WTC11 (cell line): ENCODE measurements around the gene VGF. TPM values are rescaled to one million over a fixed set of nuclear protein-coding genes. Genes with fewer than 3 reads are reported as not detected.
A peak's percentile ranks its signal among the peaks of the same experiment; 100 is the strongest.

Experiments
- ATAC-seq: fragments of 200-7000 bp; cut with Tn5 transposase; 2 replicates; pipeline ENCODE4 v1.10.0; 2021; ENCODE audit warnings: mild to moderate bottlenecking, moderate library complexity
- CTCF ChIA-PET: fragments of 300-600 bp; sonication (Branson Sonifier 250); formaldehyde crosslinking; loops from one replicate; lab custom pipeline; 2021; ENCODE audit warnings: antibody characterized with exemption; lab: Charles Lee
- POLR2A ChIA-PET: fragments of 350-600 bp; sonication (Branson Sonifier 250); formaldehyde crosslinking; loops from one replicate; lab custom pipeline; 2021; ENCODE audit warnings: antibody characterized with exemption; lab: Charles Lee
- DNase-seq: peaks from one replicate; pipeline ENCODE4 v3.0.0; 2021; ENCODE audit warnings: low spot score
- H3K27ac Mint-ChIP-seq: 2 replicates; pipeline ENCODE4 v1.8.0; 2021; ENCODE audit warnings: mixed read lengths
- H3K27me3 Mint-ChIP-seq: 2 replicates; pipeline ENCODE4 v1.8.0; 2021; ENCODE audit warnings: low read depth, mild to moderate bottlenecking, moderate library complexity, mixed read lengths
- H3K36me3 Mint-ChIP-seq: 2 replicates; pipeline ENCODE4 v1.8.0; 2021; ENCODE audit warnings: mixed read lengths
- H3K4me1 Mint-ChIP-seq: 2 replicates; pipeline ENCODE4 v1.8.0; 2022; ENCODE audit warnings: mixed read lengths
- H3K4me3 Mint-ChIP-seq: 2 replicates; pipeline ENCODE4 v1.8.0; 2021; ENCODE audit warnings: mild to moderate bottlenecking, moderate library complexity, mixed read lengths
- H3K9me3 Mint-ChIP-seq: 2 replicates; pipeline ENCODE4 v1.8.0; 2021; ENCODE audit warnings: mixed read lengths
- CBFB ChIP-seq: sonication (generic); formaldehyde crosslinking; IDR thresholded peaks from 2 replicates; pipeline ENCODE4 v1.8.1; 2022; ENCODE audit warnings: mild to moderate bottlenecking, low read depth, missing genetic modification reagents
- ELF4 ChIP-seq: sonication (generic); formaldehyde crosslinking; IDR thresholded peaks from 2 replicates; pipeline ENCODE4 v1.8.1; 2022; ENCODE audit warnings: low read depth, mild to moderate bottlenecking, moderate library complexity, missing genetic modification reagents
- ESRRA ChIP-seq: sonication (generic); formaldehyde crosslinking; IDR thresholded peaks from 2 replicates; pipeline ENCODE4 v1.8.1; 2022; ENCODE audit warnings: mild to moderate bottlenecking, missing genetic modification reagents, borderline replicate concordance
- FOXJ3 ChIP-seq: sonication (generic); formaldehyde crosslinking; IDR thresholded peaks from 2 replicates; pipeline ENCODE4 v1.9.0; 2021; ENCODE audit warnings: missing genetic modification reagents, mild to moderate bottlenecking, borderline replicate concordance
- FOXK1 ChIP-seq: sonication (generic); formaldehyde crosslinking; IDR thresholded peaks from 2 replicates; pipeline ENCODE4 v1.8.0; 2022; ENCODE audit warnings: mild to moderate bottlenecking, moderate library complexity, missing genetic modification reagents
- GRHL2 ChIP-seq: fragments of 250-450 bp; sonication (Bioruptor Pico); IDR thresholded peaks from 2 replicates; pipeline ENCODE4 v1.8.0; 2022; ENCODE audit warnings: mild to moderate bottlenecking, moderate library complexity; ENCODE audit not compliant: insufficient replicate concordance, severe bottlenecking
- KAT7 ChIP-seq: sonication (generic); formaldehyde crosslinking; IDR thresholded peaks from 2 replicates; pipeline ENCODE4 v1.8.1; 2023; ENCODE audit warnings: missing genetic modification reagents, mild to moderate bottlenecking, borderline replicate concordance
- NFYB ChIP-seq: sonication (generic); formaldehyde crosslinking; conservative IDR thresholded peaks from 2 replicates; pipeline ENCODE4 v1.8.0; 2022; ENCODE audit warnings: low read depth, missing genetic modification reagents
- NR2C2 ChIP-seq: sonication (generic); formaldehyde crosslinking; IDR thresholded peaks from 2 replicates; pipeline ENCODE4 v1.8.0; 2022; ENCODE audit warnings: mild to moderate bottlenecking, missing genetic modification reagents
- RELA ChIP-seq: sonication (generic); formaldehyde crosslinking; IDR thresholded peaks from 2 replicates; pipeline ENCODE4 v1.8.1; 2022; ENCODE audit warnings: missing genetic modification reagents, mild to moderate bottlenecking, borderline replicate concordance
- RORB ChIP-seq: fragments of 250-450 bp; sonication (Bioruptor Pico); IDR thresholded peaks from 2 replicates; pipeline ENCODE4 v1.9.0; 2021; ENCODE audit warnings: mild to moderate bottlenecking
- SMAD4 ChIP-seq: sonication (generic); formaldehyde crosslinking; IDR thresholded peaks from 2 replicates; pipeline ENCODE4 v1.8.0; 2022; ENCODE audit warnings: mild to moderate bottlenecking, missing genetic modification reagents
- SOX15 ChIP-seq: fragments of 250-450 bp; sonication (Bioruptor Pico); IDR thresholded peaks from 2 replicates; pipeline ENCODE4 v1.9.0; 2021; ENCODE audit warnings: mild to moderate bottlenecking
- ZNF138 ChIP-seq: sonication (generic); formaldehyde crosslinking; conservative IDR thresholded peaks from 2 replicates; pipeline ENCODE4 v1.8.1; 2022; ENCODE audit warnings: mild to moderate bottlenecking, moderate library complexity, missing genetic modification reagents
- ZNF416 ChIP-seq: fragments of 250-450 bp; sonication (Bioruptor Pico); IDR thresholded peaks from 2 replicates; pipeline ENCODE4 v1.9.0; 2021; ENCODE audit warnings: mild to moderate bottlenecking, inconsistent platforms
- total RNA-seq: library from RNA; stranded (reverse); gene quantifications from 3 replicates; pipeline ENCODE4 v1.2.3, GENCODE V29; 2021
- TF ChIP-seq, protein P1 (sequence below): fragments of 200-600 bp; IDR thresholded peaks from 2 replicates; pipeline ENCODE4 v1.8.0; 2022; ENCODE audit warnings: antibody characterized with exemption
- TF ChIP-seq, protein P2 (sequence below): fragments of 250-450 bp; sonication (Bioruptor Pico); IDR thresholded peaks from 2 replicates; pipeline ENCODE4 v1.8.0; 2021; ENCODE audit warnings: mild to moderate bottlenecking
- TF ChIP-seq, protein P3 (sequence below): sonication (generic); formaldehyde crosslinking; IDR thresholded peaks from 2 replicates; pipeline ENCODE4 v1.8.1; 2022; ENCODE audit warnings: missing genetic modification reagents, borderline replicate concordance
- TF ChIP-seq, protein P4 (sequence below): sonication (generic); formaldehyde crosslinking; IDR thresholded peaks from 2 replicates; pipeline ENCODE4 v1.8.0; 2023; ENCODE audit warnings: missing genetic modification reagents
- TF ChIP-seq, protein P5 (sequence below): sonication (generic); formaldehyde crosslinking; IDR thresholded peaks from 2 replicates; pipeline ENCODE4 v1.8.0; 2023; ENCODE audit warnings: missing genetic modification reagents, mild to moderate bottlenecking, borderline replicate concordance
- TF ChIP-seq, protein P6 (sequence below): sonication (generic); formaldehyde crosslinking; IDR thresholded peaks from 2 replicates; pipeline ENCODE4 v1.8.1; 2022; ENCODE audit warnings: mild to moderate bottlenecking, missing genetic modification reagents, moderate library complexity, borderline replicate concordance

Gene VGF
- total RNA-seq, 1 experiment from 2014 or later, result 5.2 TPM

DNA sequence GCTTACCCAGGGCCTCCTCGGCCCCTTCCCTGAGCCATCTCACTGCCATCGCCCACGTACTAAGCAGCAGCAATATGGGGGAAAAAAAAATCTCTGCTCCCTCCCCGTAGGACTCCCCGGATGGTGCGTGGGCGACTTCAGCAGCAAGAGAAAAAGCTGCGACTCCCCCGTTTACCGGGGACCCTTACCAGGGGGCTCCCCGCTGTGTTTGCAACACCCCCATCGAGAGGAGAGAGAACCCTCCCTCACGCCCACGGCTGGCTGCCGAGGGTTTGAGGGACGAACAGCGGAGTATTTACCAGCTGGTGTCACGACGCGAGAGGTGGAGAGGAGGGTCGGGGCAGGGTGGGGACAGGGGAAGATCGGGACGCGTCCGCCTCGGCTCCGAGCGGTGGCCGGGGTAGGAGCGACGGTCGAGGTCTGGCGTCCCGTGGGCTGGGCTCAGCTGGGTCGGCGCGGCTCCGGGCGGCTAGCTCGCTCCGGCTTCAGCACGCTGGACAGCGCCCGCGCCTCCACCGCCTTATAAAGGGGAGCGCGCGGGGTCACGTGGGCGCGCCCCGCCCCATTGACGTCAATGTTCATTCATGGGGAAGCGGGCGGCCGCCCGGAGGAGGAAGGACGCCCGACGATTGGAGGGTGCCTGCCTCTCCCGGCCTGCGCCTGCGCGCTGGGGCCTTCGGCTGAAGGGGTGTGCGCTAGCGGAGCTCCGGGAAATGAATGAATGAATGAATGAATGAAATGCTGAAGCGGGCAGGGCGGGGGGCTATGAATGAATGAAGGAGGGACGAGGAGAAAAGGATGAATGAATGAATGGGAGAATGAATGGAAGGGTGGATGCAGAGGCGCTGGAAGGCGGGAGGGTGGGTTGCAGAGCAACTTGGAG lies at the start of gene VGF (continued):
- TF ChIP-seq, protein P1, sequence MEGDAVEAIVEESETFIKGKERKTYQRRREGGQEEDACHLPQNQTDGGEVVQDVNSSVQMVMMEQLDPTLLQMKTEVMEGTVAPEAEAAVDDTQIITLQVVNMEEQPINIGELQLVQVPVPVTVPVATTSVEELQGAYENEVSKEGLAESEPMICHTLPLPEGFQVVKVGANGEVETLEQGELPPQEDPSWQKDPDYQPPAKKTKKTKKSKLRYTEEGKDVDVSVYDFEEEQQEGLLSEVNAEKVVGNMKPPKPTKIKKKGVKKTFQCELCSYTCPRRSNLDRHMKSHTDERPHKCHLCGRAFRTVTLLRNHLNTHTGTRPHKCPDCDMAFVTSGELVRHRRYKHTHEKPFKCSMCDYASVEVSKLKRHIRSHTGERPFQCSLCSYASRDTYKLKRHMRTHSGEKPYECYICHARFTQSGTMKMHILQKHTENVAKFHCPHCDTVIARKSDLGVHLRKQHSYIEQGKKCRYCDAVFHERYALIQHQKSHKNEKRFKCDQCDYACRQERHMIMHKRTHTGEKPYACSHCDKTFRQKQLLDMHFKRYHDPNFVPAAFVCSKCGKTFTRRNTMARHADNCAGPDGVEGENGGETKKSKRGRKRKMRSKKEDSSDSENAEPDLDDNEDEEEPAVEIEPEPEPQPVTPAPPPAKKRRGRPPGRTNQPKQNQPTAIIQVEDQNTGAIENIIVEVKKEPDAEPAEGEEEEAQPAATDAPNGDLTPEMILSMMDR, result no peak
- TF ChIP-seq ZNF416 (CRISPR knock-in tag), result no peak
- peak; percentile 94 for TF ChIP-seq ELF4 (CRISPR knock-in tag)
- peak; percentile 78; the same call in 1 of the 2 replicates for TF ChIP-seq KAT7 (CRISPR knock-in tag)
- TF ChIP-seq CBFB (CRISPR knock-in tag), result peak; percentile 92
- TF ChIP-seq FOXJ3, result no peak
- peak; percentile 95 for TF ChIP-seq ESRRA (CRISPR knock-in tag)
- peak; percentile 55; the same call in 1 of the 2 replicates for TF ChIP-seq NR2C2 (CRISPR knock-in tag)
- no peak for TF ChIP-seq SOX15 (CRISPR knock-in tag)
- TF ChIP-seq, all 79 proteins: peak for 48

DNA sequence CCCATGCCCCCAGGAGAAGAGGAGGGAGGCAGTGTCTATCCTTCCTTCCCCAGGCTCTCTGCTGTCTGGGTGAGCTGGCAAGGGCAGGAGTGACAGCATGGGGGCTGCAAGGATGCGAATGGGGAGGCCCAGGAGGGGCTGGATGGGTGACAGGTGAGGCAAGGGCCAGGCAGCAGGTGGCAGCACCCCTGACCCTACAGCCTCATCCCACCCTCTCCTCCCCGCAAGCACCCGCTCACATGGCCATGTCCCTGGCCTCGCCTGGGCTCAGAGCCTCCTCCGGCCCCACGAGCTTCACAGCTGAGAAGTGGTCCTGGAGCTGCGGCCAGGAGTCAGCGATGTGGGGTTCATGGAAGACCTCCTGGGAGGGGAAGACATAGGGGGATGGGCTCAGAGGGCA lies 46.6 kb upstream of the VGF start:
- Mint-ChIP-seq H3K4me1 (peaks cover 9% of the 10 kb centered on the region), H3K36me3 (peaks cover 3% of the 10 kb centered on the region; the same call in 1 of the 2 replicates), H3K27ac (no peak overlapping the region), H3K9me3 (no peaks in the 10 kb centered on the region), H3K27me3 (no peaks in the 10 kb centered on the region), H3K4me3 (no peak overlapping the region)
- ATAC-seq (no peak), DNase-seq (no peak)
- no peak for TF ChIP-seq ESRRA (CRISPR knock-in tag)
- TF ChIP-seq RORB (CRISPR knock-in tag), result no peak
- TF ChIP-seq KAT7 (CRISPR knock-in tag), result no peak
- TF ChIP-seq, protein P2, sequence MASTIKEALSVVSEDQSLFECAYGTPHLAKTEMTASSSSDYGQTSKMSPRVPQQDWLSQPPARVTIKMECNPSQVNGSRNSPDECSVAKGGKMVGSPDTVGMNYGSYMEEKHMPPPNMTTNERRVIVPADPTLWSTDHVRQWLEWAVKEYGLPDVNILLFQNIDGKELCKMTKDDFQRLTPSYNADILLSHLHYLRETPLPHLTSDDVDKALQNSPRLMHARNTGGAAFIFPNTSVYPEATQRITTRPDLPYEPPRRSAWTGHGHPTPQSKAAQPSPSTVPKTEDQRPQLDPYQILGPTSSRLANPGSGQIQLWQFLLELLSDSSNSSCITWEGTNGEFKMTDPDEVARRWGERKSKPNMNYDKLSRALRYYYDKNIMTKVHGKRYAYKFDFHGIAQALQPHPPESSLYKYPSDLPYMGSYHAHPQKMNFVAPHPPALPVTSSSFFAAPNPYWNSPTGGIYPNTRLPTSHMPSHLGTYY (CRISPR knock-in tag), result no peak
- TF ChIP-seq, protein P3, sequence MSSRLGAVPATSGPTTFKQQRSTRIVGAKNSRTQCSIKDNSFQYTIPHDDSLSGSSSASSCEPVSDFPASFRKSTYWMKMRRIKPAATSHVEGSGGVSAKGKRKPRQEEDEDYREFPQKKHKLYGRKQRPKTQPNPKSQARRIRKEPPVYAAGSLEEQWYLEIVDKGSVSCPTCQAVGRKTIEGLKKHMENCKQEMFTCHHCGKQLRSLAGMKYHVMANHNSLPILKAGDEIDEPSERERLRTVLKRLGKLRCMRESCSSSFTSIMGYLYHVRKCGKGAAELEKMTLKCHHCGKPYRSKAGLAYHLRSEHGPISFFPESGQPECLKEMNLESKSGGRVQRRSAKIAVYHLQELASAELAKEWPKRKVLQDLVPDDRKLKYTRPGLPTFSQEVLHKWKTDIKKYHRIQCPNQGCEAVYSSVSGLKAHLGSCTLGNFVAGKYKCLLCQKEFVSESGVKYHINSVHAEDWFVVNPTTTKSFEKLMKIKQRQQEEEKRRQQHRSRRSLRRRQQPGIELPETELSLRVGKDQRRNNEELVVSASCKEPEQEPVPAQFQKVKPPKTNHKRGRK (CRISPR knock-in tag), result no peak
- TF ChIP-seq ZNF138 (CRISPR knock-in tag), result no peak
- TF ChIP-seq, protein P4, sequence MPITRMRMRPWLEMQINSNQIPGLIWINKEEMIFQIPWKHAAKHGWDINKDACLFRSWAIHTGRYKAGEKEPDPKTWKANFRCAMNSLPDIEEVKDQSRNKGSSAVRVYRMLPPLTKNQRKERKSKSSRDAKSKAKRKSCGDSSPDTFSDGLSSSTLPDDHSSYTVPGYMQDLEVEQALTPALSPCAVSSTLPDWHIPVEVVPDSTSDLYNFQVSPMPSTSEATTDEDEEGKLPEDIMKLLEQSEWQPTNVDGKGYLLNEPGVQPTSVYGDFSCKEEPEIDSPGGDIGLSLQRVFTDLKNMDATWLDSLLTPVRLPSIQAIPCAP, result no peak
- no peak for TF ChIP-seq GRHL2 (CRISPR knock-in tag)
- TF ChIP-seq SMAD4, result no peak
- TF ChIP-seq FOXK1 (CRISPR knock-in tag), result no peak
- ChIA-PET CTCF (interaction anchor here (0.9 to 3.7 kb wide), 2 partner anchors 10 to 71 kb away, joined by 5 to 16 read pairs; no protein-coding TSS in a partner anchor), POLR2A (no interaction called here)

DNA sequence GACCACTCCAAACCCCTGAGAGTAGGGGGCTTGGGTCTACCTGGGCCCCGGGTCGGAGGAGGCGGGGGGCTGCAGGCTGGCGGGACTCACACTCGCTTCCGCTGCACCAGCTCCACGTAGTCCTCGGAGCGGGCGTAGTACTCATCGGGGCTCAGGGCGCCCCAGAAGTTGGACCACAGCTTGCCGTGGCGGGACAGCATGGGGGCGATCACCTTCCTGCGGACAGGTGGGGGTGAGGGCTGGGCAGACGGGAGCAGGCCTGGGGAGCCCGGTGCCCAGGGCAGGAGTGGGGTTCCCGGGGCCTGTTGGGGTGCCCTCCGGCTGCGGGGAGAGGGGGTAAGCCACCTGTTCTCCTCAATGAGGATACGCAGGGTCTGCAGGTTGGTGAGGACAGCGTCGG lies 46.1 kb upstream of the VGF start:
- POLR2A ChIA-PET, result no interaction called here
- peaks cover 3% of the 10 kb centered on the region; the same call in 1 of the 2 replicates for H3K36me3 Mint-ChIP-seq
- DNase-seq (no peak), ATAC-seq (no peak)
- no peak overlapping the region for H3K4me3 Mint-ChIP-seq
- H3K27me3 Mint-ChIP-seq, result no peaks in the 10 kb centered on the region
- peaks cover 6% of the 10 kb centered on the region for H3K4me1 Mint-ChIP-seq
- H3K27ac Mint-ChIP-seq, result no peak overlapping the region
- CTCF ChIA-PET, result interaction anchor here (0.9 to 3.7 kb wide), 2 partner anchors 10 to 71 kb away, joined by 5 to 16 read pairs; no protein-coding TSS in a partner anchor
- H3K9me3 Mint-ChIP-seq, result no peaks in the 10 kb centered on the region
- TF ChIP-seq, protein P5, sequence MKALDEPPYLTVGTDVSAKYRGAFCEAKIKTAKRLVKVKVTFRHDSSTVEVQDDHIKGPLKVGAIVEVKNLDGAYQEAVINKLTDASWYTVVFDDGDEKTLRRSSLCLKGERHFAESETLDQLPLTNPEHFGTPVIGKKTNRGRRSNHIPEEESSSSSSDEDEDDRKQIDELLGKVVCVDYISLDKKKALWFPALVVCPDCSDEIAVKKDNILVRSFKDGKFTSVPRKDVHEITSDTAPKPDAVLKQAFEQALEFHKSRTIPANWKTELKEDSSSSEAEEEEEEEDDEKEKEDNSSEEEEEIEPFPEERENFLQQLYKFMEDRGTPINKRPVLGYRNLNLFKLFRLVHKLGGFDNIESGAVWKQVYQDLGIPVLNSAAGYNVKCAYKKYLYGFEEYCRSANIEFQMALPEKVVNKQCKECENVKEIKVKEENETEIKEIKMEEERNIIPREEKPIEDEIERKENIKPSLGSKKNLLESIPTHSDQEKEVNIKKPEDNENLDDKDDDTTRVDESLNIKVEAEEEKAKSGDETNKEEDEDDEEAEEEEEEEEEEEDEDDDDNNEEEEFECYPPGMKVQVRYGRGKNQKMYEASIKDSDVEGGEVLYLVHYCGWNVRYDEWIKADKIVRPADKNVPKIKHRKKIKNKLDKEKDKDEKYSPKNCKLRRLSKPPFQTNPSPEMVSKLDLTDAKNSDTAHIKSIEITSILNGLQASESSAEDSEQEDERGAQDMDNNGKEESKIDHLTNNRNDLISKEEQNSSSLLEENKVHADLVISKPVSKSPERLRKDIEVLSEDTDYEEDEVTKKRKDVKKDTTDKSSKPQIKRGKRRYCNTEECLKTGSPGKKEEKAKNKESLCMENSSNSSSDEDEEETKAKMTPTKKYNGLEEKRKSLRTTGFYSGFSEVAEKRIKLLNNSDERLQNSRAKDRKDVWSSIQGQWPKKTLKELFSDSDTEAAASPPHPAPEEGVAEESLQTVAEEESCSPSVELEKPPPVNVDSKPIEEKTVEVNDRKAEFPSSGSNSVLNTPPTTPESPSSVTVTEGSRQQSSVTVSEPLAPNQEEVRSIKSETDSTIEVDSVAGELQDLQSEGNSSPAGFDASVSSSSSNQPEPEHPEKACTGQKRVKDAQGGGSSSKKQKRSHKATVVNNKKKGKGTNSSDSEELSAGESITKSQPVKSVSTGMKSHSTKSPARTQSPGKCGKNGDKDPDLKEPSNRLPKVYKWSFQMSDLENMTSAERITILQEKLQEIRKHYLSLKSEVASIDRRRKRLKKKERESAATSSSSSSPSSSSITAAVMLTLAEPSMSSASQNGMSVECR, result no peak
- no peak for TF ChIP-seq RELA (CRISPR knock-in tag)
- no peak for TF ChIP-seq CBFB (CRISPR knock-in tag)
- TF ChIP-seq NFYB (CRISPR knock-in tag), result no peak
- TF ChIP-seq, protein P6, sequence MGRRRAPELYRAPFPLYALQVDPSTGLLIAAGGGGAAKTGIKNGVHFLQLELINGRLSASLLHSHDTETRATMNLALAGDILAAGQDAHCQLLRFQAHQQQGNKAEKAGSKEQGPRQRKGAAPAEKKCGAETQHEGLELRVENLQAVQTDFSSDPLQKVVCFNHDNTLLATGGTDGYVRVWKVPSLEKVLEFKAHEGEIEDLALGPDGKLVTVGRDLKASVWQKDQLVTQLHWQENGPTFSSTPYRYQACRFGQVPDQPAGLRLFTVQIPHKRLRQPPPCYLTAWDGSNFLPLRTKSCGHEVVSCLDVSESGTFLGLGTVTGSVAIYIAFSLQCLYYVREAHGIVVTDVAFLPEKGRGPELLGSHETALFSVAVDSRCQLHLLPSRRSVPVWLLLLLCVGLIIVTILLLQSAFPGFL (CRISPR knock-in tag), result no peak
